ENCODE results near the gene KLC4.
"Not testable (repeated sequence)": the region's sequence is repeated elsewhere in the genome, so short reads cannot be mapped to it uniquely, and the experiment has no call there.

Gene KLC4

DNA sequence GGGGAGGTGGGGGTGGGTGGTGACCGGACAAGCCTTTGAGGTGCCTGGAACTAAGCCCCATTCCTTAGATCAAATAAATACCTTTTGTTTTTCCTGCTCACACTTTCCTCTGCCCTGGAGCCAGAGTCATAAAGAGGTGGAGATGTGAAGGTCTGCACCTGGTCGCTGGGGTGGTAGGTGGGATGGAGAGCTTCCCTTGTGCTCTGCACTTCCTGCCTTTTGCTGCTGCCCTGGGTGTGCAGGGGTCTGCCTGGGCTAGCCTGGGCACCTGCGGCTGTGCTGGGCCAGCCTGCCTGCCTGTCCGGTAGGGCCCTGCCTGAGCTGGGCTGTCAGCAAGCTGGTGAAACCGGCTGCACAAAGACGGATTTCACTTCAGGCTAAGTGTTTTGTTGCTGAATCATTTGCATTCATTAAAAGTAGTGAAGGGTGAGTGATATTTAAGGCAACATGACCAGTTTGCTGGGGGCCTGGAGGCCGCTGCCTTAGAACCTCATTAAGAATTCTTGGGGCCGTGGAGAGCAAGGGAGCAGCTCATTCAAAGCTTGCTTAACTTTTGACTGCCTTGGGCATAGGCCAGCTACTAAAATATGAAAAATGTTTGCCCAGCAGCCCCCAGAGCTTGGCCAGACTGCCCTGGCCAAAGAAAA is 37.1 kb downstream of the KLC4 start:
- DNase-seq: peak; percentile 42

DNA sequence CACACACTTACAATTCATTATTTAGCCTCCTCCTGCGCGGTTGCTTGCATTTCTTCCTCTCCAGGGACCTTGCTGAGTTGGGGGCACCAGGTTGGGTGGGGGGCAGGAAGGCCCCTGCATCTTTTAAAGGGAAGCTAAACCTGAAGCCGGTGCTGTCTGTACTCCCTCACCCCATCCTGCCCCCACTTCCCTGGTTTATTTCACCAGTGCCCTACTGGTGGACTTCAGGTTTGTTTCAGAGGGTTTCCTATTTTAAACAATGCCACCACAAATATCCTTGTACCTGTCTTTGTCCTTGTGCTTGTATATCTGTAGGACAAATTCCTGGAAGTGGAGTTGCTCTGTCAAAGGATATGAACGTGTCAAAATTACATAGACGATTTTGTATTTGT is 37.7 kb downstream of the KLC4 start:
- no peak for DNase-seq

DNA sequence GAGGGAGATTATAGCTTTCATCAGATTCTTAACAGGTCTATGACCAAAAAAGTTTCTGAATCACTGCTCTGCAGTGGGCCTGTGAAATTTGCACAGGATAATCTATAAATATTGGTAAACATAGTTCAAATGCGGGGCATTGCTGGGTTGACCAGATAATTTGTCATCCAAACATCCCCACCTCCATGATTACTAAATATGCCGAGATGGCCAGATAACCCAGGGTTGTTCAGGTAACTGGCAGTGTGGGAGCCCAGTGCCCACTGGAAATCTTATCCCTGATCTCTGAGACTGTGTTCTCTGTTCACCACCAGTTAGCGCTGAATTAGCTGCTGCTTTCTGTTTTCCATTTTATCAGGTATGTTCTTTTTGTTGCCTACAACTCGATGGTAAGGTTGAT is 38.1 kb downstream of the KLC4 start:
- DNase-seq: no peak

DNA sequence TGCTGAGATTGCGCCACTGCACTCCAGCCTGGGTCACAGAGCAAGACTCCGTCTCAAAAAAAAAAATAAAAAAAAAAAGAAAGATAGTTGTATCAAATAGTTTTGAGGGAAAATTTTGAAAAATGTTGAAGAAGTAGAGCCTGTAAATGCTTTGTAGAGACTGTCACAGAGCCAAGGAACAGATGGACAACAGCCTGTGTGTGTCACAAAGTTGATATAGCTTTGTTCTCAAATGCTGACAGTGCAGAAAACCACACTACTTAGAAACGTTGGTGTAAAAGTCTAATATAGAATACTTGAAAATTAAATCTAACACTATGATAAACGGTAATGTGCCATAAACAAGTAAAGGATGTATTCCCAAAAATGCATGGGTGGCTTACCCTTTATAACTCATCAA is 42.1 kb downstream of the KLC4 start:
- no peak for DNase-seq

DNA sequence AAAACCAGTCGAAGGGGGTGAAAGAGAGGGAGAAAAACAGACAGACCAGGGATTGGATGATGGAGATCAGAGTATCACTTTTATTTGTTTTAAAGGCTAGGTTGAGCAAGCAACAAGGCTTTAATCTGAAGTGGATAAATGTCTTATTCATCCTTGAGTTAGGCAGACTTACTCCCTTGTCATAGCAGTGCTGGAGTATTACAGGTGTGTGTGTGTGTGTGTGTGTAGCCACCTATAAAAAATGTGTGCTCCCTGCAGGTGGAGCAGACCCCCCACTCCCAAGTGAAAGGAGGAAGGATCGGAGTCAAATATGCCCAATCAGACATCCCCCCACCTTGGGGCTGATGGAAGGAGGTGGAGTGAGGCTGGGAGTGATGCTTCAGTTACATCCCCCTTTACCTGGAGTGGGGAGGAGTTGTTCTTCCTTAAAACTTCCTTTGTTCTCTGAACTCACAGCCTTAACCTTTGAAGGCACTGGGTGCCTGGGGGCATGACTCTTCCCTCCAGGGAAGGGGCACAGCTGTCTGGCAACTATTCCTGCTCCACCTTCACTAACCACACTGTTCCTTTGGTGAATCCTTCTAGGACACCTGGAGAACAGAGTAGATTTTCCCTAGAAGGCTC is 43.9 kb downstream of the KLC4 start:
- DNase-seq: no peak

DNA sequence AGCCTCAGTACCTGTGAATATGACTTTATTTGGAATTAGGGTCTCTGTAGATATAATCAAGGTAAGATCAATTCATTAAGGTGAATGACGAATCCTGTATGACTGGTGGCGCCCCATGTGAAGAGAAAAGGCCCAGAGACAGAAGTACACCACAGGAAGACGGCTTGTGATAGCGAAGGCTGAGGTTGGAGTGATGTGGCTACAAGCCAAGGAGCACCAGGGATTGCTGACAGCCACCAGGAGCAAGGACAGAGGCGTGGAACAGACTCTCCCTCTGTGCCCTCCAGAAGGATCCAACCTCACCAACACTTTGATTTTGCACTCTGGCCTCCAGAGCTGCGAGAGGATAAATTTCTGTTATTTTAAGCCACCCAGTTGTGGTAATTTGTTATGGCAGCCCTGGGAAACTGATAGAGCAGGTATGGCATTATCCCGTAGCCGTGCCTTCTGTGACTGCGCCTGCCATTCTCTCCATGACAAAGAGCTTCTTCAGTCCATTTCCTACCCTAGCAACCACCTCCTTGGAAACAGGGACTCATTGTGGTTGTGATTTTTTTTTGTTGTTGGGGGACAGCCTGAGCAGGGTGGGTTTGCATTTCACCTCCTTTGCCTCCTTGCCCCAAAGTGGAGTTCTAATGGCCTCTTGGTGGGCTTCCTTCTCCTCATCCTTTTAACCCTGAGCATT is 46.2 kb downstream of the KLC4 start:
- peak; percentile 35 for DNase-seq

DNA sequence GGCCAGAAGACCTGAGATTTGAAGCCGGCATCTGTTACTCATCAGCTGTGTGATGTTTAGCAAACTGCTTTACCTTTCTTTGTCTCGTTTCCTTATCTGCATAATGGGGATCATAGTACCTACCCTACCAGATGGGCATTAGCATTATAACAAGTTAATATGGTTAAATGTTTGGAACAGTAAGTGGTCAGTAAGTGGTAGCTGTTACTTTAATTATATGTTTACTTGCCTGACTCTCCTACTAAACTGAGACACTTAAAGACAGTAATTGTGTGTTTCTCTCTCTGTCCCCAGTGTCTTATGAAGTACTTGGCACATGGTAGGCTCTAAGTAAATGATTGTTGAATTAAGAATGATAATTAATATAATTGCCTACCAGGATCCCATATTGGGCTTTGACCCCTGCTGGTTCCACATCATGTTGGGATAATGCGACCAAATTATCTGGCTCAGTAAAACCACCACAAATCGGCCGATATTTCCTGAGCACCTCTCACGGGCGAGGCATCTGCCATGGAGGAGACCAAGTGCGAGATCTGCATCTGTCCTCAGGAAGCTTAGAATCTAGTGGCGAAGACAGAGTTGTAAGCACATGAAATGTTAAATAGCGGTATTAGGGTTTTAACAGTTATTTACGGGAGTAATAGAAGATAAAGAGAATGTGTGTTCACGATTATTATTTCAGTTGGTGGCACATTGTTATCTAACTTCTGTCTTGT is 48.1 kb downstream of the KLC4 start:
- no peak for DNase-seq

DNA sequence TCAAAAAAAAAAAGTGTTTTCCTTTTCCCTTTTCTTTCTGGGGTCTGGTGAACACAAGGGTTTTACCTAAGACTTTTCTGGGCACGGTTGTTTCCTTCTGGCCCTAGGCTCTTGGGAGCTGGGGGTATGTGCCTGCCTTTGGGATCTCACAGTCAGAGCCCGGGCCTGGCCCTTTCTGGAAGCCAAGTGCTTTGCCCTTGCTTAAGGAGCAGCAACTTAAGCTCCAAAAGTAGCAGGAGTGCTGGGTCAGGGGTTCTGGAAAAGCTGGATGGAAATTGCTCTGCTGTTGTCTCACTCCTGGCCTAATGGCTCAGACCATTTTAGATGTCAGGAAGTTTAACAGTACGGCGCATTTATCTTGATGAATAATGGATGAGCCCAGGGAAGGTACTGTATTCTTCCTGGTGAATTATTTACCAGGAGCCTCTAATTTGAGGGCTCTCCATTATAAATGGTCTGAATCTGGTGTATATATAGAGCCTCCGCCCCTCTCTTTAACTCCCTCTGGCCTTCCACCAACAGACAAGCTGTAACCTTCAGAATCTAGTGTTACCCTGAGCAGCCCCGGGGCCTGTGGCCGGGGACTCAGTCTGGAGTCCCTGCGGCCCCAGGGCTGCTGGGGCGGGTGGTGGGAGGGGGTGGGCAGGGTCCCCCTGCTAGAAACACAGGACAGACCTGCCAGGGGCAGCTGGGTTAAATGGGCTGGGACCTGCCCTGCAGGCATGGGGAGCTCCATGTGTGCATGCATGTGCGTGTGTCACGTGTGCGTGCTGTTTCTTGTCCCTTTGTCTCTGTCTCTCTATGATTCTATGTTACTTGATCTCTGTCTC is 54.2 kb downstream of the KLC4 start:
- DNase-seq: no peak

DNA sequence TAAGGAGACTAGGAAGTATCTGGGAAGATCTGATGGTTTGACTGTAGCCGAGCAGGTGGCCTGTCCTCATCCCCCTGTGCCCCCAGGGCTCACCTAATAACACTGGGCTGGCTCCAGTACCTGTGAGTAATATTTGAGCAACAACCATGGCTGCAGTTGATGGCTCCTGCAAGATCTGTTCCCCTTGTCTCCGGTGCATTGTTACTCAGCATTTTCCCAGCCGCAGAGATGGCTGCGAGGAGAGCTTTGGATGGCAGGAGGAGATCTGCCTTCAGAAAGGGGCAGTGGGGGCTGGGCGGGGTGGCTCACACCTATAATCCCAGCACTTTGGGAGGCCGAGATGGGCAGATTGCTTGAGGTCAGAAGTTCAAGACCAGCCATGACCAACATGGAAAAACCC is 55.9 kb downstream of the KLC4 start:
- peak; percentile 50 for DNase-seq

DNA sequence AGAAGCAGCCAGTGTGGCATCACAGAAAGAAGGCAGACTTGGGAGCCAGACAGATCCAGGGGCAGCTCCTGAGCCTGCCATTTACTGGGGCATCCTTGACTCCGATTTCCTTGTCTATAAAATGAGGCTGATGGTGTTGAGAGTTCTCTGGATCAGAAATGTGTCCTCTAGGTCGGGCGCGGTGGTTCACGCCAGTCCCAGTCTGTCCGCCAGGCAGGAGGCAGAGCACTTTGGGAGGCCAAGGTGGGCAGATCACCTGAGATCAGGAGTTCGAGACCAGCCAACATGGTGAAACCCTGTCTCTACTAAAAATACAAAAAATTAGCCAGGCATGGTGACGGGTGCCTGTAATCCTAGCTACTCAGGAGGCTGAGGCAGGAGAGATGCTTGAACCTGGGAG is 58.0 kb downstream of the KLC4 start:
- DNase-seq: not testable (repeated sequence)

DNA sequence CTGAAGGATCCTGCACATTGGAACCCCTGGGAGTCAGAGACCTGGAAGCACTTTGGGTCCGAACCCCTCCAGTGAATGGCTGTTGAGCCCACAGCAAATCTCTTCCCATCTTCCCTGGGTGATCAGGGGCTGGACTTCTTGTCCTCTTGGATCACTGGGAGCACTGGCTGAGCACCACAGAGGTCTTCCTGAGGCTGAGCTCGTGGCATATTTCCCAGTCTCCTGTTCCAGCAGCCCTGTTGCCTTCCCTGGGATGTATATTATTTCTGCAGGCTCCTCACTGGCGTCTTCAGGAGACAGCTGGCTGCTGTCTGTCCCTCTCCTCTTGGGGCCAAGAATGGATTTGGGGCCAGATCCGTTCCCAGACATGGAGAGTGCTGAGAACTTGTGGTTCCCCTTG is 60.1 kb downstream of the KLC4 start:
- DNase-seq: no peak

DNA sequence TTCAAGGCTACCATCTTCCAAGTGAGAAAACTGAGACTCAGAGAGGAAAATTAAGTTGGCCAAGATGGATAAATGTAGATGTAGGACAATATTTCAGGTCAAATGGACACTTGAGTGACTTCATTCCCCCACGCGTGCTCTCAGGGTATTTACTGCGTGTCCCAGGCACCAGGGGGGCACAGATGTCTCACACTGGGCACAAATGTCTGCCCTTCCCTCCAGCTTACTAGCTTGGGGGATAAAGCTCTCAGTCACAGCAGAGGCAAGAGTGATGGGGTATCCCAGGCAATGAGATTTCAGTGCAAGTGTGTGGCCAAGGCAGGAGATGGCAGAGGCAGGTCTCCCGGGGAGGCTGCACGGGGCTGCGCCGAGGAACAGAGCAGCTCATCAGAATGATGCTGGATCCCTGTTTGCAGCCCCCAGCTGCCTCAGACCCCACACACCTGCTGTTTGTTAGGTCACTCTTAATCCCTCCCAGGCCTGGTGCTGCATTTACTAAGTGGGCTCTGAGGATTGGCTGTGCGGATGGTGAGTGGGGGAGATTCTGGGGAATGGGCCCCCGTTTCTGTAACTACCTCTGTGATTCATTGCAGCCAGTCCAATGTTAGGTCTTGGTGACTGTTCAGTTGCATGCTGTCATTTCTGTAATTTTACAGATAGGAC is 60.8 kb downstream of the KLC4 start:
- DNase-seq: no peak

DNA sequence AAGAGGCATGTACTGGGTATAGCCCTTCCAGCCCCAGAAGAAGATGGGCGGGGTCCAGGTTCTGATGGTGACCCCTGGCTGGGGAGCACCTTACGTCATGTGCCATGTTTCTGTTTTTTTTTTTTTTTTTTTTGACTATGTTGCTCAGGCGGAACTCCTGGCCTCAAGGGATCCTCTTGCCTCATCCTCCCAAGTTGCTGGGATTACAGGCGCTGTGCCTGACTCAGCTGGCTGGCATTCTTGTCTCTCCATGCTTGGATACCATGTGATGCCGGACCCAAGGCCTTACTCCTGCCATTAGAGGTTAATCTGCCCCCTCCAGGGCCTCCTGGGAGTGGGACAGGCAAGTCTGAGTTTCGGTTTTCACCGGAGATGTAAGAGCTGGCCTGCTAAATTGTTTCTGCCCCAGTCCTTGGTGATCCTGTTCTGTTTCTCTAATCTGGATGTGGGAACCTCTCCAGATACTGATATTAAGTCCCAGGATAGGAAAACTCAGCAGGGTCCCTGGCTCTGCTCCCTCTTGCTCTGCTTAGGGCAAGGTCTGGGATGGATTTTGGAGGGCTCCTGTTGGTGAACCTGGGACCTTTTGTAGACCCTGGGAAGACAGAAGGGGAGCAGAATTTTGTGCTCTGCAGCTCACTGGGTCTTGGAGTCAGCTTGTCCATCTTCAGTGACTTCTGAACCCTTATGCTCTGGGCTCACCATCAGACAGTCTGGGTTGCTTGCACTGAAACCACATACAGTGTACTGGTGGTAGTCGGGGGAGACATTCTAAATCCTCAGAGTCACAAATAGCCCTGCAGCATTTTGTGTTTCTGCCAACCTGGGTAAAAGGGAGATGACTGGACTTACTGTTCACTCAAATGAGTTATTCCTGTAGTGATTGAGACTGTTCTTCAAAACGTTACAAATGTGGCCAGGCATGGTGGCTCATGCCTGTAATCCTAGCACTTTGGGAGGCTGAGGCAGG is 61.8 kb downstream of the KLC4 start:
- no peak for DNase-seq

DNA sequence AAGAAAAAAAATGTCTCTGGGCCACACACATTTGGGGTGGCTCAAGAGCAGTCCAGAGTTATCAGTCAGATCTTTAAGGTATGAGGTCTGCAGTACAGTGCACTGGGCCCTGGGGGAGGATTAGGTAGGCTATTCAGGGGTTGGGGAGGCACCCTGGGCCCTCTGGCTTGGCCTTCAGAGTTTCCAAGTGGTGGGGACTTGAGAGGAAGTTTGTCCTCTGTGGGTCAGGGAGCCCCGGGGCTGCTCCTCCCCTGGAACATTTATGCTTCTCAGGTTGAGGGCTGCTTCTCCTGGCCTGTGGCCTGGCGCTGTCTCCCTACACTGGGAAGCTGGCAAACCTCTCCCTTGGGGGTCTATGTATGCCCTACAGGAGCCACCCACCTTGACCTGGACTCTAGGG is 62.7 kb downstream of the KLC4 start:
- no peak for DNase-seq

DNA sequence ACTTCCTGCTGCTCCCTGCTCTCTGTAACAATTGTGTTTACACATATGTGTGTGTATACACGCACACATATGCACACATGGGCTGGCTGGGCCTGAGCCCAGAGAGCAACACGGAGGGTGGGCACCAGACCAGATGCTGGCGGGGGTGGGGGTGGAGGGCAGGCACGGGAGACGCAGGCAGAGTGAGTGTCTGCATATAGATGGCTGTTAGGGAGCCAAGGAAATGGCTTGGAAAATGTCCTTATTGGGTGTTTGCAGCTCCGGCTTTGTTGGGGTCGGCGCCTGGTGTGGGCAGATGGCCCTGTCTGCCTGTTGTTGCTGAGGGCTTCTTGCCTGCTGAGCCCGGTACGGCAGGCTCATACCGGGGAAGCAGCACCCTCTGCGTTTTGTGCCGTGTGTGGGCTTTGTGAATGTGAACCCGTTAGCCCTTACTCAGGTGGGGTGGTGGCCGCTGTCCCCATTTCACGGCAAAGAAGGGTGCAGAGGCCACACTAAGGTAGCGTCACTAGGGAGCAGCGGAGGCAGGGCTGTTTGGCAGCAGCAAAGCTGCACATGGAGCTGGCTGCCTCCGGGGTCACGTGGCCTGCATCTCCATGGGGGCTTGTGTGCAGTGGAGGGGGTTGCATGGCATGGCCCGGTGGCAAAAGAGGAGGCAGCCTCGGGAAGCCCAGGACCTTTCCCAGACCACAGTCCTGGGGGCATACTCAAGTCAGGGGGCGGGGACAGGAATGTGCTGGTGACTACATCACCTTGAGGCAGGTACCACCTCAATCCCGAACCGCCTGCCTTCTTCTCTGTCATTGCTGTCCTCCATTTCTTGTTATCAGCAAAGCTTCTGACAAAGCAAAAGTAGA is 64.3 kb downstream of the KLC4 start:
- DNase-seq: no peak

DNA sequence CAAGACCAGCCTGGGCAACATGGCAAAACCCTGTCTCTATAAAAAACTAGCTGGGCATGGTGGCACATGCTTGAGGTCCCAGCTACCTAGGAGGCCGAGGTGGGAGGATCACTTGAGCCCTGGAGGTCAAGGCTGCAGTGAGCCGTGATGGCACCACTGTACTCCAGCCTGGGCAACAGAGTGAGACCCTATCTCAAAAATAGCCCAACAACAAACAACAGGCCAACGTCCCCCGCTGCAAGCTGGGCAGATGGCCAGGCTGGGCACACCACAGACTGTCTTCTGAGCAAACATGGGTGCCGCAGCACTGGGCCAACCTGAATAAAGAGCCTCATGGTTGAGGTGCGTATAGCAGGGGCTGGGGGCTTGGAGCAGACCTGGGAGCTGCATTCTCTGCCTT is 65.0 kb downstream of the KLC4 start:
- DNase-seq: no peak

All from hematopoietic multipotent progenitor cell treated with erythropoietin and hydrocortisone succinate and interleukin-3 and kit ligand, for 4 days (in vitro differentiated cells).